Gastrocnemius medialis (tissue), 4 donors: Measurements from ENCODE around the gene LRP5. TPM values are rescaled to one million over a fixed set of nuclear protein-coding genes. Genes with fewer than 3 reads are reported as not detected.

Experiments
- ATAC-seq, 2 donors: fragments of 150-250 bp; one replicate each; pipeline ENCODE4 v1.9.1; 2016
- DNase-seq, 2 donors: peaks; one replicate each; pipeline ENCODE4 v3.0.0-alpha.2; 2019
- H3K27ac ChIP-seq, 4 donors: fragments of 200-600 bp; sonication (generic); 1 replicate in 1 of 4; 2 replicates in 3 of 4; pipeline ENCODE4 v1.5.1; 2016 to 2018; ENCODE audit warnings: mild to moderate bottlenecking in 2 of 4, moderate library complexity in 1 of 4
- H3K27me3 ChIP-seq, 3 donors: fragments of 200-600 bp; sonication (generic) in 2 of 3; 1 replicate in 1 of 3; 2 replicates in 2 of 3; pipeline versions ENCODE4 v1.5.1 to v1.6.0; 2016 to 2019; ENCODE audit warnings: mild to moderate bottlenecking in 1 of 3, moderate library complexity in 1 of 3
- H3K36me3 ChIP-seq, 2 donors: fragments of 200-600 bp; sonication (generic) in 1 of 2; one replicate each; pipeline ENCODE4 v1.5.1; 2017 to 2018
- H3K4me1 ChIP-seq, 2 donors: fragments of 200-600 bp; sonication (generic) in 1 of 2; one replicate each; pipeline ENCODE4 v1.5.1; 2016 to 2017; ENCODE audit warnings: mild to moderate bottlenecking in 2 of 2
- H3K4me3 ChIP-seq, 4 donors: fragments of 200-600 bp; sonication (generic) in 3 of 4; 1 replicate in 1 of 4; 2 replicates in 3 of 4; pipeline ENCODE4 v1.5.1; 2016 to 2019; ENCODE audit warnings: mild to moderate bottlenecking in 2 of 4
- H3K9me3 ChIP-seq, 3 donors: fragments of 200-600 bp; sonication (generic) in 2 of 3; 1 replicate in 1 of 3; 2 replicates in 2 of 3; pipeline ENCODE4 v1.5.1; 2016 to 2019
- POLR2A ChIP-seq, 2 donors: fragments of 450-650 bp; IDR thresholded peaks; one replicate each; pipeline ENCODE4 v1.6.1; 2017; ENCODE audit warnings: antibody characterized with exemption in 2 of 2, mild to moderate bottlenecking in 2 of 2, moderate library complexity in 2 of 2
- in situ Hi-C, 4 donors: fragments of 200-750 bp; cut with MboI; loops; one replicate each; pipeline versions ENCODE4 v1.15.0 to v1.8.0; 2017; ENCODE audit warnings: low sequenced_read_pairs in 4 of 4
- intact Hi-C: fragments of 100-400 bp; cut with DNase I; formaldehyde crosslinking; loops from one replicate; pipeline ENCODE4 v1.15.1; 2023; ENCODE audit warnings: low total_unique reads
- total RNA-seq, 4 donors: library from RNA; depleted of rRNA; stranded (reverse); fragments of >200 nt; gene quantifications; one replicate each; pipeline versions ENCODE4 v1.1.0 to v1.2.3, GENCODE V29; 2016
- TF ChIP-seq, protein P1 (sequence below), 5 experiments: fragments of 450-650 bp in 3 of 5; fragments of 200-600 bp in 2 of 5; sonication (generic) in 2 of 5; IDR thresholded peaks in 4 of 5; conservative IDR thresholded peaks in 1 of 5; 1 replicate in 4 of 5; 2 replicates in 1 of 5; pipeline ENCODE4 v1.5.1; 2016 to 2019; ENCODE audit warnings: antibody characterized with exemption in 5 of 5, mild to moderate bottlenecking in 3 of 5, moderate library complexity in 3 of 5

Gene LRP5
- total RNA-seq, 4 donors from 2014 or later = 3.7 to 12.3 (median 8.1) TPM

DNA sequence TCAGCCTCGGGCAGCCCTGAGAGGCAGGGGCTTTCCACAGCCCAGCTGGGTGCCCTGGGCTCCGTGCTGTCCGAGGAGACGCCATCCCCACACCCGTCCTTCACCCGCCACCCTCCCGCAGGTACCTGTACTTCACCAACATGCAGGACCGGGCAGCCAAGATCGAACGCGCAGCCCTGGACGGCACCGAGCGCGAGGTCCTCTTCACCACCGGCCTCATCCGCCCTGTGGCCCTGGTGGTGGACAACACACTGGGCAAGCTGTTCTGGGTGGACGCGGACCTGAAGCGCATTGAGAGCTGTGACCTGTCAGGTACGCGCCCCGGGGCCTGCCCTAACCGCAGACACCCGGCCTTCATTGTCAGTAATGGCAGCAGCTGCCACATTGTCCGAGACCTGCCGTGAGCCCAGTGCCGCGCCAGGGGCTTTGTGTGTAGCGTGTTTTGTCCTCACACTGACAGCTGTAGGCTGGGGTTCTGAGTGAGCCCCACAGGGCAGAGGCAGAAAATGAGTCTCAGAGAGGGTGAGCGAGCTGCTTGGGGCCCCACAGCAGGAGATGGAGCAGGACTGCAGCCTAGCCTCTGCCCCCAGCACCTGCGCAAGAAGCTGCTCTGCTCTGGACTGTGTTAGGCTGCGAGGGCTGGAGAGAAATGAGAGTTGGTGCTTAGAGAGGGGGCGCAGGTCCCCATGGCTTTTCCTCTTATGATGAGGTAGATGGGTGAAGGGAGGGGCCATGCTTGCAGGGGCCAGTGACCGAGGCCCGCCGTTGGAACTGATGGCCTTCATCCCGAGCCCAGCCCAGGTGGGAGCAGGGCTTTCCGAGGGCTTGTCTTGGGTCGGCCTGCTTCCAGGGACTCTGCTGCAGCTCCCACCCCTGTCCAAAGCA, 112.8 kb downstream of the LRP5 start:
- H3K36me3 ChIP-seq = peaks cover 0 to 20% of the 10 kb centered on the region in 2 donors
- in situ Hi-C loops = loop anchor here in 1 of 4 donors (25.0 kb wide), 1 partner anchor 113 kb away; the partner anchor contains the start of gene LRP5
- peaks cover 0 to 10% (median 0%) of the 10 kb centered on the region in 3 donors for H3K9me3 ChIP-seq
- no peaks in the 10 kb centered on the region for H3K4me1 ChIP-seq
- no peak overlapping the region for H3K27ac ChIP-seq
- intact Hi-C loops = no loop called here
- ATAC-seq (no peak), DNase-seq (no peak)
- no peaks in the 10 kb centered on the region for H3K27me3 ChIP-seq
- H3K4me3 ChIP-seq = no peak overlapping the region
- TF ChIP-seq, protein P1, sequence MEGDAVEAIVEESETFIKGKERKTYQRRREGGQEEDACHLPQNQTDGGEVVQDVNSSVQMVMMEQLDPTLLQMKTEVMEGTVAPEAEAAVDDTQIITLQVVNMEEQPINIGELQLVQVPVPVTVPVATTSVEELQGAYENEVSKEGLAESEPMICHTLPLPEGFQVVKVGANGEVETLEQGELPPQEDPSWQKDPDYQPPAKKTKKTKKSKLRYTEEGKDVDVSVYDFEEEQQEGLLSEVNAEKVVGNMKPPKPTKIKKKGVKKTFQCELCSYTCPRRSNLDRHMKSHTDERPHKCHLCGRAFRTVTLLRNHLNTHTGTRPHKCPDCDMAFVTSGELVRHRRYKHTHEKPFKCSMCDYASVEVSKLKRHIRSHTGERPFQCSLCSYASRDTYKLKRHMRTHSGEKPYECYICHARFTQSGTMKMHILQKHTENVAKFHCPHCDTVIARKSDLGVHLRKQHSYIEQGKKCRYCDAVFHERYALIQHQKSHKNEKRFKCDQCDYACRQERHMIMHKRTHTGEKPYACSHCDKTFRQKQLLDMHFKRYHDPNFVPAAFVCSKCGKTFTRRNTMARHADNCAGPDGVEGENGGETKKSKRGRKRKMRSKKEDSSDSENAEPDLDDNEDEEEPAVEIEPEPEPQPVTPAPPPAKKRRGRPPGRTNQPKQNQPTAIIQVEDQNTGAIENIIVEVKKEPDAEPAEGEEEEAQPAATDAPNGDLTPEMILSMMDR (IDR thresholded peaks at IDR 0.05 in 4 of 5, conservative IDR thresholded peaks at IDR 0.05 in 1 of 5) = no peak
- TF ChIP-seq POLR2A (IDR thresholded peaks at IDR 0.05) = no peak

- in situ Hi-C loops = loop anchor here in 1 of 4 donors (25.0 kb wide), 1 partner anchor 114 kb away; the partner anchor contains the start of gene LRP5
These were observed 113.5 kb downstream of the LRP5 start for GRCh38 chr11:68425866-68426380.

DNA sequence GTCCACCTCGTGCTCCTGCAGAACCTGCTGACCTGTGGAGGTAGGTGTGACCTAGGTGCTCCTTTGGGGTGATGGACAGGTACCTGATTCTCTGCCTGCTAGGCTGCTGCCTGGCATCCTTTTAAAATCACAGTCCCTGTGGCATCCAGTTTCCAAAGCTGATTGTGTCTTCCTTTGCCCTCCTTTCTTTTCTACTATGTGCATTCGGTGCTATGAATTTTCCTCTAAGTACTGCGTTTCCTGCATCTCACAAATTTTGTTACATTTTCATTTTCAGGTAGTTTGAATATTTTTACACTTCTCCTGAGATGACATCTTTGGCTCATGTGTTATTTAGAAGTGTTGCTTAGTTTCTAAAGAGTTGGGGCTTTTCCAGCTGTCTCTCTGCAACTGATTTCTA, 117.3 kb downstream of the LRP5 start:
- in situ Hi-C loops (loop anchor here in 1 of 4 donors (25.0 kb wide), 1 partner anchor 117 kb away; the partner anchor contains the start of gene LRP5), intact Hi-C loops (no loop called here)
- H3K4me3 ChIP-seq = no peak overlapping the region
- TF ChIP-seq POLR2A (IDR thresholded peaks at IDR 0.05) = no peak
- TF ChIP-seq, protein P1 (IDR thresholded peaks at IDR 0.05 in 4 of 5, conservative IDR thresholded peaks at IDR 0.05 in 1 of 5) = no peak
- DNase-seq (no peak), ATAC-seq (no peak)
- no peaks in the 10 kb centered on the region for H3K27me3 ChIP-seq
- H3K27ac ChIP-seq = no peak overlapping the region
- H3K36me3 ChIP-seq = peaks cover 0 to 32% of the 10 kb centered on the region in 2 donors
- peaks cover 0 to 10% (median 0%) of the 10 kb centered on the region in 3 donors for H3K9me3 ChIP-seq
- H3K4me1 ChIP-seq = no peaks in the 10 kb centered on the region

More at GRCh38 chr11:68425866-68426380, 113.5 kb downstream of the LRP5 start:
- ATAC-seq (no peak), DNase-seq (no peak)
- H3K36me3 ChIP-seq = peaks cover 0 to 20% of the 10 kb centered on the region in 2 donors
- H3K4me3 ChIP-seq = no peak overlapping the region
- intact Hi-C loops = no loop called here
- H3K27ac ChIP-seq = no peak overlapping the region
- H3K9me3 ChIP-seq = peaks cover 0 to 10% (median 0%) of the 10 kb centered on the region in 3 donors
- TF ChIP-seq, protein P1 (IDR thresholded peaks at IDR 0.05 in 4 of 5, conservative IDR thresholded peaks at IDR 0.05 in 1 of 5) = no peak
- no peak for TF ChIP-seq POLR2A (IDR thresholded peaks at IDR 0.05)
- no peaks in the 10 kb centered on the region for H3K27me3 ChIP-seq
- H3K4me1 ChIP-seq = no peaks in the 10 kb centered on the region

GRCh38 chr11:68430384-68430783, 118.0 kb downstream of the LRP5 start:
- H3K4me3 ChIP-seq = no peak overlapping the region
- in situ Hi-C loops (loop anchor here in 1 of 4 donors (25.0 kb wide), 1 partner anchor 118 kb away; the partner anchor contains the start of gene LRP5), intact Hi-C loops (no loop called here)
- peaks cover 0 to 32% of the 10 kb centered on the region in 2 donors for H3K36me3 ChIP-seq
- no peak for TF ChIP-seq POLR2A (IDR thresholded peaks at IDR 0.05)
- TF ChIP-seq, protein P1 (IDR thresholded peaks at IDR 0.05 in 4 of 5, conservative IDR thresholded peaks at IDR 0.05 in 1 of 5) = no peak
- H3K4me1 ChIP-seq = no peaks in the 10 kb centered on the region
- DNase-seq (no peak), ATAC-seq (no peak)
- no peaks in the 10 kb centered on the region for H3K27me3 ChIP-seq
- peaks cover 0 to 10% (median 0%) of the 10 kb centered on the region in 3 donors for H3K9me3 ChIP-seq
- H3K27ac ChIP-seq = no peak overlapping the region
